ENCODE data around the gene TMEM132D. TPM values are rescaled to one million over a fixed set of nuclear protein-coding genes. Genes with fewer than 3 reads are reported as not detected.

The TMEM132D gene
- total RNA-seq, 4 donors from 2014 or later = not detected

DNA sequence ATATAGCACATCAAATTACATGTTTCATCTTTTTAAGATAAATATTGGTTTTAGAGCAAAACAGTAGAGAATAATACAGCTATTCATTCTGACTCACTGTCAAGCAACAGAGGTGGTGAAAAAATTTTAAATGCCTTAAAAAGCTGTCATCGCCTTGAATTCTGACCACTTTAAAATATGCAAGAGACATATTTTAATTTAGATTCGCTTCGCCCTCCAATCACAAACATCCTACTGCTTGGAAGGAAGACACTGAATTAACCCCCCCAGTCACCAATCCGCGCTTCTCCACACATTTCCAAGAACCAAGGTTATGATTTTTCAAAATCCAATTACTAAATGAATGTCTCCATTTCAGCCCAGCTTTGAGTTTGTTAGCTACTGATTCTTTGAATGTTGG, 112.4 kb downstream of the TMEM132D start:
- TF ChIP-seq, protein P1, sequence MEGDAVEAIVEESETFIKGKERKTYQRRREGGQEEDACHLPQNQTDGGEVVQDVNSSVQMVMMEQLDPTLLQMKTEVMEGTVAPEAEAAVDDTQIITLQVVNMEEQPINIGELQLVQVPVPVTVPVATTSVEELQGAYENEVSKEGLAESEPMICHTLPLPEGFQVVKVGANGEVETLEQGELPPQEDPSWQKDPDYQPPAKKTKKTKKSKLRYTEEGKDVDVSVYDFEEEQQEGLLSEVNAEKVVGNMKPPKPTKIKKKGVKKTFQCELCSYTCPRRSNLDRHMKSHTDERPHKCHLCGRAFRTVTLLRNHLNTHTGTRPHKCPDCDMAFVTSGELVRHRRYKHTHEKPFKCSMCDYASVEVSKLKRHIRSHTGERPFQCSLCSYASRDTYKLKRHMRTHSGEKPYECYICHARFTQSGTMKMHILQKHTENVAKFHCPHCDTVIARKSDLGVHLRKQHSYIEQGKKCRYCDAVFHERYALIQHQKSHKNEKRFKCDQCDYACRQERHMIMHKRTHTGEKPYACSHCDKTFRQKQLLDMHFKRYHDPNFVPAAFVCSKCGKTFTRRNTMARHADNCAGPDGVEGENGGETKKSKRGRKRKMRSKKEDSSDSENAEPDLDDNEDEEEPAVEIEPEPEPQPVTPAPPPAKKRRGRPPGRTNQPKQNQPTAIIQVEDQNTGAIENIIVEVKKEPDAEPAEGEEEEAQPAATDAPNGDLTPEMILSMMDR (IDR thresholded peaks at IDR 0.05) = no peak
- ATAC-seq (ENCODE audit: low FRiP score) (no peak), DNase-seq (ENCODE audit: low spot score) (no peak)

DNA sequence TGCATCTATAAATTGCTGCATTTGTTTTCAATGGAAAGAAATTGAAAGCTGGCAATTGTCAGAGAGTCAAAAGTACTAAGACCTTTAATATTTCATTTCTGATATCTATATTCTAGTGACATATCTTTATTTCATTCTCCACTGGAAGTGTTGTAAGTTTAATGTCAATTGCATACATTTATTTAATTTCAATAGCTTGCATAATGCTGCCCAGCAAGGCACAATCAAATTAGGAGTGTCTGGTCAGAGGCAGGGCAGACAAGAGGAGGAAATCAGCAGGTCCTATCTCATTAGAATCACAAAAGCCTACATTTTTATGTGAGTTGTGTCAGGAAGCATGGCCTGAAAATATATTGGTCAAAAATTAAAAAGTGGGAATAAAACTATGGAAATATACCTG, 112.9 kb downstream of the TMEM132D start:
- TF ChIP-seq, protein P1 (IDR thresholded peaks at IDR 0.05) = no peak
- DNase-seq (ENCODE audit: low spot score) (no peak), ATAC-seq (ENCODE audit: low FRiP score) (no peak)

DNA sequence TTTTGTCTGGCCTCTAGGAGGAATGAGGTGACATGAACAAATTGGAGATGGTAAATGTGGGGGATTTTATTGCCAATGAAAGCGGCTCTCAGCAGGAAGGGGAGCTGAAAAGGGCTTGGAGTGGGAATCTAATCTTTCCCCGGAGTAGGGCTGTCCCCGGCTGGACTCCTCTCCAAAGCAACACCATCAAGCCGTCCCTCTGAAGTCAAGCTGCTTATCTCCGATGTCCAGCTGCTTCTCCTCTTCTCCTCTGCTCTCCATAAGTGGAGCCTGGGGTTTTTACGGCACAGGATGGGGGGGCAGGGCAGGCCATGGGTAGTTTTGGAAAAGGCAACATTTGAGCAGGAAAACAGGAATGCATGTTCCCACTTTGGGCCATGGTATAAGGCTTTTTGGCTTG, 113.5 kb downstream of the TMEM132D start:
- TF ChIP-seq, protein P1 (IDR thresholded peaks at IDR 0.05) = no peak
- DNase-seq (ENCODE audit: low spot score) = no peak
- no peak for ATAC-seq (ENCODE audit: low FRiP score)

DNA sequence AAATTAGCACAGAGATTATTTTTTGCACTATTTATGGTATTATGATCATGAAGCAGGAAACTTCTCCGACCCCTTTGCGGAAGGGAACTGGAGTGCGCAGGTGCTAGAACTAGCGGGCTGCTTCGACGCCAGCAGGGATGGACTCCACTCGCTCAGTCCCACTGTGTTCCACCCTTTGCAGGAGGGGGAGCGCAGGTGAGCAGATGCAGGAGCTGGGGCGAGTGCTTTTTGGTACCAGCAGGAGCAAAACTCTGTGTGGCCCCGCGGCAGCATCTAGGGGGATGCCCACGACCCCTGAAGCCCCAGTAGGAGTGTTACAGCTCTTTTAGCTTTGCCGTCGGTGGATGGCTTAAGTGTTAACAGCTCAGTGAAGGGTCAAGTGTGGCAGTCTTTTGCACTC, 113.9 kb downstream of the TMEM132D start:
- ATAC-seq (ENCODE audit: low FRiP score) (no peak), DNase-seq (ENCODE audit: low spot score) (no peak)
- TF ChIP-seq, protein P1 (IDR thresholded peaks at IDR 0.05) = no peak

DNA sequence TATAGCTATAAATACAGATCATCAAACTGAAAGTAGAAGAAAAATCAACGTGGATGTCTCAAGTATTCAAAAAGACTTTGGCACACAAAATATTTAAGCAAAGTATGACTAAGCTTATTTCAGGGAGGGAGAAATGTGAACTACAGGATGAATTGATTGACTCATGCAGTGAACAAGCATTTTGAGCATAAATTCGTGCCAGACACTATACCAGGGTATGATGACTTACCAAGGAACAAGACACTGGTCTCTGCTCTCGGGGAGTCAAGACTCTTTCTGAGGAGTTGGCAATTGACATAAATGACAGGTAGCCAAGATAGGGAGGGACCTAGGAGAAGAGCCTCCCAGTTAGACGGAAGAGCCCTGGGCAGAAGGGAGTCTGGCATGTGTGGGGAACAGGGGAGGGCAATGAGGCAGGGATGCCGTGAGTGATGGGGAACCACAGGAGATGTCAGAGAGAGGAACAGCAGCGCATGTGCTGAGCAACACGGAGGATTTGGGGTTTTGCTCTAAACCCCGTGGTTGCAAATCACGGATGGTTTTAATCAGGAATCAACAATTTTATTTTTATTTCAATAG, 115.2 kb downstream of the TMEM132D start:
- ATAC-seq (ENCODE audit: low FRiP score) = no peak
- DNase-seq (ENCODE audit: low spot score) = no peak
- TF ChIP-seq, protein P1 (IDR thresholded peaks at IDR 0.05) = no peak

DNA sequence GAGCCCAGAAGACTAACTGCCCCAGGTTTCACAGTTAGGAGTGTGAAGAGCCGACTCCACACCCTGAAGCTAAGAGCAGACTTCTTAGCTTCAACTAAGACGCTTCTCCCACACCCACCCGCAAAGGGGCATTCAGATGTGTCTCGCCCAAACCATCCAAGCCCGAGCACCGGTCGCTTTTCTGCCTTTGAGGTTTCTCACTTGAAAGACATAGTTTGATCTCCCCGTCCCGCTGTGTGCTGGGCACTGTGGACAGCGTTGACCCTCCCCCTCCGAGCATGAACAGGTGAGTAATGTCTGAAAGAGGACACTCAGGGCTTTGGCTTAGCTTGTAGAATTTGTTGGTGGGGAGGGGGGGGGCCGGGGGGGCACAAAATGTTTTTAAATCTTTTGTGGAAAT, 123.8 kb downstream of the TMEM132D start:
- DNase-seq (ENCODE audit: low spot score) (no peak), ATAC-seq (ENCODE audit: low FRiP score) (no peak)
- TF ChIP-seq, protein P1 (IDR thresholded peaks at IDR 0.05) = no peak

DNA sequence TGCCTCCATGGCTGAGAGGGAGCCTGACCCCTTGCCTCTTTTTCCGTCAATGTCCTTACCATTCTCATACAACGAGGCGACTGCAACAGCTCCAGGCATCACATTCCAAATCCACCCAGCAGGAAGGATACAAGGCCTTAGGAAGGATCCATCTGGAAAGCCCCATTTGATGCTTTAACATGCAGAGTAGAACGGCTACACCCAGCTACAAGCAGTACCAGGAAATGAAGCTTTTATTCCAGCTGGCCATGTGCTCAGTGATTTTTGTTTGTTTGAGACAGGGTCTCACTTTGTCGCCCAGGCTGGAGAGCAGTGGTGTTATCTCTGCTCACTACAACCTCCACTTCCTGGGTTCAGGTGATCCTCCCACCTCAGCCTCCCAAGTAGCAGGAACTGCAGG, 124.8 kb downstream of the TMEM132D start:
- DNase-seq (ENCODE audit: low spot score) (no peak), ATAC-seq (ENCODE audit: low FRiP score) (no peak)
- TF ChIP-seq, protein P1 (IDR thresholded peaks at IDR 0.05) = no peak

Measured in omental fat pad (tissue), 4 donors.